Nucleus accumbens (tissue), 56 donors: ENCODE results near the gene KLHL26.

ENCODE experiments used
- DNase-seq, 56 donors: peaks; one replicate each; lab custom pipeline; 2025; lab: John Stamatoyannopoulos, UW

KLHL26 gene

GRCh38 chr19:18708452-18709231 lies 71.8 kb downstream of the KLHL26 start:
- no peak for DNase-seq

GRCh38 chr19:18709546-18709945 lies 72.7 kb downstream of the KLHL26 start:
- no peak for DNase-seq

GRCh38 chr19:18710186-18710585 lies 73.4 kb downstream of the KLHL26 start:
- no peak for DNase-seq

GRCh38 chr19:18710996-18711751 lies 74.3 kb downstream of the KLHL26 start:
- DNase-seq, result no peak

GRCh38 chr19:18711893-18712292 lies 75.1 kb downstream of the KLHL26 start:
- DNase-seq, result no peak

- DNase-seq, result peak in 1 of 56 donors; percentile 3
Measured at GRCh38 chr19:18712981-18713380, 76.2 kb downstream of the KLHL26 start.

GRCh38 chr19:18713550-18714117 lies 76.8 kb downstream of the KLHL26 start:
- DNase-seq, result peak in 2 of 56 donors; percentile 18 to 21

GRCh38 chr19:18715416-18715815 lies 78.6 kb downstream of the KLHL26 start:
- DNase-seq, result no peak

- DNase-seq, result no peak
Measured at GRCh38 chr19:18716857-18717256, 80.0 kb downstream of the KLHL26 start.

- no peak for DNase-seq
Measured at GRCh38 chr19:18717601-18718000, 80.8 kb downstream of the KLHL26 start.

GRCh38 chr19:18718015-18718526 lies 81.2 kb downstream of the KLHL26 start:
- DNase-seq, result no peak

- peak in 7 of 56 donors; percentile 11 to 24 (median 16) for DNase-seq
Measured at GRCh38 chr19:18718846-18719458, 82.1 kb downstream of the KLHL26 start.

- DNase-seq, result peak in 2 of 56 donors; percentile 12 to 13
Measured at GRCh38 chr19:18719541-18719940, 82.7 kb downstream of the KLHL26 start.
